ENCODE results near the gene ASB2. TPM values are rescaled to one million over a fixed set of nuclear protein-coding genes. Genes with fewer than 3 reads are reported as not detected.

Gene ASB2
- total and polyA plus RNA-seq, 5 donors: 112 to 141 (median 120) TPM

GRCh38 chr14:93954516-93954830 lies 21.9 kb downstream of the ASB2 start:
- intact Hi-C loops (cut with DNase I): no loop called here
- H3K27me3 ChIP-seq (ENCODE audit: control insufficient read depth, insufficient read depth): no peaks in the 10 kb centered on the region
- H3K4me1 ChIP-seq (ENCODE audit: control insufficient read depth, insufficient read depth, low read length): peaks cover 15% of the 10 kb centered on the region
- H3K9me3 ChIP-seq (ENCODE audit: control insufficient read depth, low read length): no peaks in the 10 kb centered on the region
- peak overlapping the region; percentile 3 for H3K27ac ChIP-seq (ENCODE audit: low read length)
- ATAC-seq (no peak), DNase-seq (no peak)
- no peak overlapping the region for H3K4me3 ChIP-seq (ENCODE audit: low read length)
- WGBS: 75% methylated on average over 4 of the region's 4 CpGs

DNA sequence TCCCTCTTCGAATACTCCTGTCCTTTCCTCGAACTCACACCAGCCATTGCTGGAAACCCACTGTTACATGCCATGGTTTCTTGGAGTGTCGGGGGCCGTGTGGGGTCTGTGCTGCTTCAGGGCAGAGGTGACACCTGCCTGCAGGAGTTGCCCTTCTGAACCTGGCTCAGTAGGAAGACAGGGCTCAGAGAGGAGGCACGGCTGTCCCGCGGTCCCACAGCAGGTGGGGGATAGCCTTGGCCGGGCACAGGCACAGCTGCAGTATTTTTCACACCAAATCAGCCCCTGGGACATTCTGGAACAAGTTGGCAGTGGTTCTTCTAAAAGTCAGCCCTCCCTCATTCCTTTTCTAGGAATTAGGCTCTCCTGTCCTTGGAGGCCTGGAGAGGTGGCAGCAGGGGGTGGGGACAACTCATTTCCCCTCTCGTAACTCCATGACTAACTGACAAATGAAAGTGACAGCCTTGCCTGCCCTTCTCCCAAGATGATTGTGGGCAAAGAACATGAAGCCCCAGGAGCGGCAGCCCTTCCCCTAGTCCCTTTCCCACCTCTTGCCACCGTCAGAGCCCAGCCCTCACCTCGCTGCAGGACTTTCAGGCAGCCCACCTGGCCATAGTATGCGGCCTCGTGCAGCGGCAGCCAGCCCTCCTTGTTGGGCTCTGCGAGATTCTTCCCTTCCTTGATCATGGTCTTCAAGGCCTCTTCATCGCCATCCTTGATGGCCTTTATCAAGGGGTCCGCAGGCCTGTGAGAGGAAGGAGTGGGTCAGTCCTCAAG lies 22.4 kb downstream of the ASB2 start:
- ATAC-seq: no peak

GRCh38 chr14:93953263-93953662 lies 23.1 kb downstream of the ASB2 start:
- no peaks in the 10 kb centered on the region for H3K27me3 ChIP-seq (ENCODE audit: control insufficient read depth, insufficient read depth)
- ATAC-seq (no peak), DNase-seq (no peak)
- H3K9me3 ChIP-seq (ENCODE audit: control insufficient read depth, low read length): no peaks in the 10 kb centered on the region
- no peak overlapping the region for H3K27ac ChIP-seq (ENCODE audit: low read length)
- intact Hi-C loops (cut with DNase I): no loop called here
- WGBS: 40% methylated on average over 14 of the region's 14 CpGs
- H3K4me3 ChIP-seq (ENCODE audit: low read length): no peak overlapping the region
- peaks cover 10% of the 10 kb centered on the region for H3K4me1 ChIP-seq (ENCODE audit: control insufficient read depth, insufficient read depth, low read length)

More for the DNA sequence above, 22.4 kb downstream of the ASB2 start:
- Histone ChIP-seq H3K9me3 (ENCODE audit: control insufficient read depth, low read length) (no peaks in the 10 kb centered on the region), H3K27me3 (ENCODE audit: control insufficient read depth, insufficient read depth) (no peaks in the 10 kb centered on the region), H3K4me3 (ENCODE audit: low read length) (no peak overlapping the region), H3K27ac (ENCODE audit: low read length) (peak overlapping the region; percentile 3), H3K4me1 (ENCODE audit: control insufficient read depth, insufficient read depth, low read length) (peaks cover 10% of the 10 kb centered on the region)
- 78% methylated on average over 18 of the region's 18 CpGs for WGBS
- intact Hi-C loops (cut with DNase I): no loop called here
- DNase-seq: no peak

- intact Hi-C loops (cut with DNase I): no loop called here
- no peak overlapping the region for H3K27ac ChIP-seq (ENCODE audit: low read length)
- H3K4me1 ChIP-seq (ENCODE audit: control insufficient read depth, insufficient read depth, low read length): peaks cover 10% of the 10 kb centered on the region
- DNase-seq: no peak
- no peak for ATAC-seq
- no peaks in the 10 kb centered on the region for H3K9me3 ChIP-seq (ENCODE audit: control insufficient read depth, low read length)
- 87% methylated on average over 3 of the region's 3 CpGs for WGBS
- H3K27me3 ChIP-seq (ENCODE audit: control insufficient read depth, insufficient read depth): no peaks in the 10 kb centered on the region
- no peak overlapping the region for H3K4me3 ChIP-seq (ENCODE audit: low read length)
These were observed 23.5 kb downstream of the ASB2 start for GRCh38 chr14:93952829-93953228.

DNA sequence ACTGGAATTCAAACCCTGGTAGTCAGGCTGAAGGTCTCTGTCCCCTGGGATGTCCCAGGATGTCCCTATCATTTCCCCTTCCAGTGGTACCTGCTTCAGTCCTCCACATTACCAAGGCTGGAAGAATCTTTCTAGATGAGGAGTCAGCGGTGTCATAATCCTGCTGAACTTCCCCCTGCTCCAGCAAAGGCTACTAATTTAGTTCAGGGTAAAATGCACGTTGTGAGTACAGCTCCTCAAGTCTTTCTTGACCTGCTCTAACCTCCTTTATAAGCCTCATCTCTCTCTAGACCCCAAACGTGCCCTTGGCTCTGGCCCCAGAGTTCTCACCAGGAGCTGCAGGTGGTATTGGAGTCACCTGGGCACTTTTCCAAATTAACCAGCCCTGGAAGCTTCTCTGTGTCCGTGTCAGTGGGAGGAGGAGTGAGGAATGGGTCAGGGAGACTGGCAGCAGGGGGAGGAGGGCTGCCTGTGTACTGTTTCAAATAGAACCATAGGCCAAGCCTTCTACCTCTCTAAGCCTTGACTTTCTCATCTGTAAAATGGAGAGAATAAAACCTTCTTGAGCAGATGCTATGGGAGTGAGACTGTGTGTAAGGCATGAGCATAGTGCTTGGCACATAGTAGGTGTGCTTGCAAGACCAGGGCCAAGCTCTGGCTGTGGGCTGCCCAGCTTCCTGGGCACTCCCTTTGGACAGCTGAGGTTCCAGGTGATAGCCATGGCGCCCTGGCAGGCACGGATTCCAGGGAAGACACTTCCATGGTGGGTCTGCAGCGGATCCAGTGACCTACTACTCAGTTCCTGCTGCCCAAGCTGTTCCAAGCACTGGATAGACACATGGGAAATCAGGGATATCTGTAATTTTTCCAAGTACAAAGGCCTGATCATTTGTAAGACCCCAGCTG lies 24.5 kb downstream of the ASB2 start:
- WGBS: 52% methylated on average over 7 of the region's 7 CpGs
- ATAC-seq (no peak), DNase-seq (no peak)
- intact Hi-C loops (cut with DNase I): no loop called here
- no peaks in the 10 kb centered on the region for H3K9me3 ChIP-seq (ENCODE audit: control insufficient read depth, low read length)
- no peak overlapping the region for H3K4me3 ChIP-seq (ENCODE audit: low read length)
- peaks cover 10% of the 10 kb centered on the region for H3K4me1 ChIP-seq (ENCODE audit: control insufficient read depth, insufficient read depth, low read length)
- no peak overlapping the region for H3K27ac ChIP-seq (ENCODE audit: low read length)
- H3K27me3 ChIP-seq (ENCODE audit: control insufficient read depth, insufficient read depth): no peaks in the 10 kb centered on the region

GRCh38 chr14:93950948-93951634 lies 25.3 kb downstream of the ASB2 start:
- 85% methylated on average over 20 of the region's 20 CpGs for WGBS
- ATAC-seq (no peak), DNase-seq (no peak)
- Histone ChIP-seq H3K4me3 (ENCODE audit: low read length) (no peak overlapping the region), H3K4me1 (ENCODE audit: control insufficient read depth, insufficient read depth, low read length) (peaks cover 5% of the 10 kb centered on the region), H3K27me3 (ENCODE audit: control insufficient read depth, insufficient read depth) (no peaks in the 10 kb centered on the region), H3K27ac (ENCODE audit: low read length) (no peak overlapping the region), H3K9me3 (ENCODE audit: control insufficient read depth, low read length) (no peaks in the 10 kb centered on the region)
- intact Hi-C loops (cut with DNase I): no loop called here

DNA sequence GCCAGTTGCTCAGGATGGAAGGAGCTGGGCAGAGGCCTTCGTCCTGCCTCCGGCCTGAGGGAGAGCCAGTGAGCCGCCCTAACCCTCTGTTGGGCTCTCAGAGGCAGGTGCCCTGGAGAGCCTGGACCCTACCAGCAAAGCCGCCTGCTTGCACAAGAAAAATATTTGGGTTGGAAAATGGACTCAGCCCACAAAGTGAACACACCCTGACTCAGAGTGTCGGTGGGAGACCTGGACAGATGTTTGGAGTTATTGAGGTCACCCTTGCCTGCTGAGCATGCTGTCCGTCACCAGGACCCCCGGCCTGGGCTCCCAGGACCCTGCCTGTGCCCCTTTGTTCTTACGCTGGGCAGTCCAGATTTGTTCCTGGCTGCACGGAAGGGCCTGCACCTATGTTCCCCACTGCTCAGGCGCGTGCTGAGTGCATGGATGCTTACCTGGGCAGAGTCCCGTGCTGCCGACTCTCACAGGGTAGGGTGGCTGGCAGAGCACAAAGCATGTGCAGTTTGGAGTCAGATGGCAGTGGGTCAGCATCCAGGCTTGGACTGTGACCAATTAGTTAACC lies 26.8 kb downstream of the ASB2 start:
- Histone ChIP-seq H3K27me3 (ENCODE audit: control insufficient read depth, insufficient read depth) (no peaks in the 10 kb centered on the region), H3K27ac (ENCODE audit: low read length) (no peak overlapping the region), H3K9me3 (ENCODE audit: control insufficient read depth, low read length) (no peaks in the 10 kb centered on the region), H3K4me1 (ENCODE audit: control insufficient read depth, insufficient read depth, low read length) (no peaks in the 10 kb centered on the region), H3K4me3 (ENCODE audit: low read length) (no peak overlapping the region)
- intact Hi-C loops (cut with DNase I): no loop called here
- DNase-seq (peak in 1 of 3 donors; percentile 18), ATAC-seq (no peak)
- WGBS: 88% methylated on average over 13 of the region's 13 CpGs

- intact Hi-C loops (cut with DNase I): no loop called here
- H3K9me3 ChIP-seq (ENCODE audit: control insufficient read depth, low read length): no peaks in the 10 kb centered on the region
- DNase-seq (peak in 2 of 3 donors; percentile 54 to 66), ATAC-seq (peak; percentile 13 to 14)
- H3K4me1 ChIP-seq (ENCODE audit: control insufficient read depth, insufficient read depth, low read length): no peaks in the 10 kb centered on the region
- H3K4me3 ChIP-seq (ENCODE audit: low read length): no peak overlapping the region
- H3K27me3 ChIP-seq (ENCODE audit: control insufficient read depth, insufficient read depth): no peaks in the 10 kb centered on the region
- 60% methylated on average over 19 of the region's 19 CpGs for WGBS
- H3K27ac ChIP-seq (ENCODE audit: low read length): no peak overlapping the region
These were observed 29.1 kb downstream of the ASB2 start for GRCh38 chr14:93947282-93947681.

GRCh38 chr14:93946541-93947090 lies 29.8 kb downstream of the ASB2 start:
- H3K4me1 ChIP-seq (ENCODE audit: control insufficient read depth, insufficient read depth, low read length): no peaks in the 10 kb centered on the region
- intact Hi-C loops (cut with DNase I): no loop called here
- 79% methylated on average over 7 of the region's 7 CpGs for WGBS
- no peak for ATAC-seq
- peak overlapping the region; percentile 36 for H3K27ac ChIP-seq (ENCODE audit: low read length)
- peak in 2 of 3 donors; percentile 5 to 13 for DNase-seq
- no peak overlapping the region for H3K4me3 ChIP-seq (ENCODE audit: low read length)
- no peaks in the 10 kb centered on the region for H3K9me3 ChIP-seq (ENCODE audit: control insufficient read depth, low read length)
- H3K27me3 ChIP-seq (ENCODE audit: control insufficient read depth, insufficient read depth): no peaks in the 10 kb centered on the region

DNA sequence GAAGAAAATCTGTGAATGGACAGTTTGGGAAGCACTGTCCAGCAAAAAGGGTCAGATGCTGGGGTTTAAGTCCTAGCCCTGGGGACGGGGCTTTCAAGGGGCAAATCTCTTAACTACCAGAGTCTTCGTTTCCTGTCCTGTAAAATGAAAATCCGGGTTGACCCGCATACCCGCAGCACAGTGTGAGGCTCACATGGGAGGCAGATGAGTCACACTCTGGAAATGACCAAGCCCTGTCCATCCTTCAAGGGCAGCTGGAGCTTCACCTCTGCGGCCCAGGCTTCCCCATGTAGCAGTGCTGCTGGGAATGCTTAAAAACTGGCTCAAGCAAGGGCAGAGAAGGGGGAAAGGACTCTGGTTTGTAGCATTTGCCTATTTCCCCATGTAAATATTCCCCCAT lies 30.3 kb downstream of the ASB2 start:
- H3K27ac ChIP-seq (ENCODE audit: low read length): peak overlapping the region; percentile 36
- H3K27me3 ChIP-seq (ENCODE audit: control insufficient read depth, insufficient read depth): no peaks in the 10 kb centered on the region
- intact Hi-C loops (cut with DNase I): no loop called here
- no peaks in the 10 kb centered on the region for H3K4me1 ChIP-seq (ENCODE audit: control insufficient read depth, insufficient read depth, low read length)
- H3K9me3 ChIP-seq (ENCODE audit: control insufficient read depth, low read length): no peaks in the 10 kb centered on the region
- WGBS: 68% methylated on average over 6 of the region's 6 CpGs
- H3K4me3 ChIP-seq (ENCODE audit: low read length): no peak overlapping the region
- no peak for DNase-seq
- ATAC-seq: no peak
